ENCODE measurements around the gene CLPTM1.

Gene CLPTM1

DNA sequence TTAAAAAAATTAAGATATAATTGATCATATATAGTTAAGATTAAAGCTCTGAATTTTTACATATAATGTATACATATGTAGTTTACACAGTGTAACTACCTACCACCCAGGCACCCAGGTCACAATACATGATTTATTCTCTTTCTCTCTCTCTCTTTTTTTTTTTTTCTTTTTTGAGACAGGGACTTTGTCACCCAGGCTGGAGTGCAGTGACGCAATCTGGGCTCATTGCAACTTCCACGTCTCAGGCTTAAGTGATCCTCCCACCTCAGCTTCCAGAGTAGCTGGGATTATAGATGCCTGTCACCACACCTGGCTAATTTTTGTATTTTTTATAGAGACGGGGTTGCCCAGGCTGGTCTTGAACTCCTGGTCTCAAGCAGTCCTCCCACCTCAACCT, 64.9 kb downstream of the CLPTM1 start:
- peaks cover 2% of the 10 kb centered on the region for H3K4me1 ChIP-seq (ENCODE audit: control insufficient read depth, insufficient read depth, low read length)
- H3K27me3 ChIP-seq (ENCODE audit: control insufficient read depth, insufficient read depth, low read length): no peaks in the 10 kb centered on the region
- H3K4me3 ChIP-seq (ENCODE audit: low read length): no peak overlapping the region
- H3K9me3 ChIP-seq (replicated peaks; ENCODE audit: low read length): no peaks in the 10 kb centered on the region
- no peak overlapping the region for H3K4me2 ChIP-seq (ENCODE audit: low read length)
- H3K9ac ChIP-seq (ENCODE audit: low read depth, low read length): no peak overlapping the region
- H3K36me3 ChIP-seq (ENCODE audit: insufficient read depth, low read length): peaks cover 4% of the 10 kb centered on the region

DNA sequence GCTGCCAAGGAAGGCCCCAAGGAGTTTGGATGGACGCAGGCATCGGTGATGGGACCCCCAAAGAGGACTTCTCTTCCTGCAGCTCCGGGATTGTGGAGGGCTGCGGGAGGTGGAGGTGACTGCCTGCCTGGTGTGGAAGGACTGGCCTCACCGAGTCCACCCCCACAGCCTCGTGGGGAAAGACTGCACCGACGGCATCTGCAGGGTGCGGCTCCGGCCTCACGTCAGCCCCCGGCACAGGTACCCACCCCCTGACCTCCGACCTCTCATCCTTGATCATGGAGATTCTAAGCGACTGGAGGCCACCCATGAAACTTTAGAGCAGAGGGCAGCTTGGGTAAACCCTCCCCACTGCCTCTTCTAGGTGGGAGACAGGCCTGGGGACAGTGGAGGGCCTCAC, 66.8 kb downstream of the CLPTM1 start:
- Histone ChIP-seq H3K27me3 (ENCODE audit: control insufficient read depth, insufficient read depth, low read length) (no peaks in the 10 kb centered on the region), H3K4me3 (ENCODE audit: low read length) (no peak overlapping the region), H3K9me3 (replicated peaks; ENCODE audit: low read length) (no peaks in the 10 kb centered on the region), H3K36me3 (ENCODE audit: insufficient read depth, low read length) (peaks cover 4% of the 10 kb centered on the region), H3K9ac (ENCODE audit: low read depth, low read length) (no peak overlapping the region), H3K4me2 (ENCODE audit: low read length) (no peak overlapping the region), H3K4me1 (ENCODE audit: control insufficient read depth, insufficient read depth, low read length) (peaks cover 2% of the 10 kb centered on the region)

DNA sequence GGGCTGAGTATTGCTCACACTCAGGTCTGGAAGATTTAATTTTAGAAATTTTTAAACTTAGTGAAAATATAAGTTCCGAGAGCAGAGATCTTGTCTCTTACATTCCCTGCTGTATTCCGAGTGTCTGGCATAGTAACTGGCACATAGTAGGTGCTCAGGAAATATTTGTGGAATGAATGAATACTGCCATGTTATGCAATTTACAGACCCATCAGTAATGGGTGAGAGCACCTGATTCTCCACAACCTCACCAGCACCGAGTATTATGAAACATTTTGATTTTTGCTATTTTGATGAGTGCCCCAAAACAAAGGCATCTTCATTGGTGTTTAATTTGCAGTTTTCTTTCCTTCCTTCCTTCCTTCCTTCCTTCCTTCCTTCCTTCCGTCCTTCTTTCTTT, 67.9 kb downstream of the CLPTM1 start:
- Histone ChIP-seq H3K4me3 (ENCODE audit: low read length) (no peak overlapping the region), H3K9ac (ENCODE audit: low read depth, low read length) (no peak overlapping the region), H3K4me2 (ENCODE audit: low read length) (no peak overlapping the region), H3K9me3 (replicated peaks; ENCODE audit: low read length) (no peaks in the 10 kb centered on the region), H3K36me3 (ENCODE audit: insufficient read depth, low read length) (peaks cover 4% of the 10 kb centered on the region), H3K4me1 (ENCODE audit: control insufficient read depth, insufficient read depth, low read length) (no peaks in the 10 kb centered on the region), H3K27me3 (ENCODE audit: control insufficient read depth, insufficient read depth, low read length) (no peaks in the 10 kb centered on the region)

DNA sequence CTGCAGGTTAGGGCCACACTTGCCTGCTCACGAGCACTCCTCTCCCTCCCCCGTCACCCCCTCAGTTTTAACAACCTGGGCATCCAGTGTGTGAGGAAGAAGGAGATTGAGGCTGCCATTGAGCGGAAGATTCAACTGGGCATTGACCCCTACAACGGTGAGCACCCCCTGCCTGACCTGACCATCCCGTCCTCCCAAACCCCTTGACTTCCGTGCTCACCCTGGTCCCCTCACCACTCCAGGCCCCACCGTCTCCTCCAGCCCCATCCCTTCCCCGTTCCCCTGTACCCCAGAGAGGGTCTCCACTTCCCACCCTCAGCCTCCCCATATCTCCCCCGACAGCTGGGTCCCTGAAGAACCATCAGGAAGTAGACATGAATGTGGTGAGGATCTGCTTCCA, 70.1 kb downstream of the CLPTM1 start:
- H3K4me3 ChIP-seq (ENCODE audit: low read length): no peak overlapping the region
- H3K27me3 ChIP-seq (ENCODE audit: control insufficient read depth, insufficient read depth, low read length): no peaks in the 10 kb centered on the region
- H3K4me1 ChIP-seq (ENCODE audit: control insufficient read depth, insufficient read depth, low read length): no peaks in the 10 kb centered on the region

GRCh38 chr19:45027371-45027770, 72.2 kb downstream of the CLPTM1 start:
- H3K4me3 ChIP-seq (ENCODE audit: low read length): no peak overlapping the region
- no peak overlapping the region for H3K4me2 ChIP-seq (ENCODE audit: low read length)
- H3K27me3 ChIP-seq (ENCODE audit: control insufficient read depth, insufficient read depth, low read length): no peaks in the 10 kb centered on the region
- H3K9ac ChIP-seq (ENCODE audit: low read depth, low read length): no peak overlapping the region
- H3K36me3 ChIP-seq (ENCODE audit: insufficient read depth, low read length): peaks cover 3% of the 10 kb centered on the region
- no peaks in the 10 kb centered on the region for H3K9me3 ChIP-seq (replicated peaks; ENCODE audit: low read length)
- H3K4me1 ChIP-seq (ENCODE audit: control insufficient read depth, insufficient read depth, low read length): no peaks in the 10 kb centered on the region

More for the DNA sequence above, 70.1 kb downstream of the CLPTM1 start:
- Histone ChIP-seq H3K4me2 (ENCODE audit: low read length) (no peak overlapping the region), H3K9ac (ENCODE audit: low read depth, low read length) (no peak overlapping the region), H3K9me3 (replicated peaks; ENCODE audit: low read length) (no peaks in the 10 kb centered on the region), H3K36me3 (ENCODE audit: insufficient read depth, low read length) (peaks cover 3% of the 10 kb centered on the region)

DNA sequence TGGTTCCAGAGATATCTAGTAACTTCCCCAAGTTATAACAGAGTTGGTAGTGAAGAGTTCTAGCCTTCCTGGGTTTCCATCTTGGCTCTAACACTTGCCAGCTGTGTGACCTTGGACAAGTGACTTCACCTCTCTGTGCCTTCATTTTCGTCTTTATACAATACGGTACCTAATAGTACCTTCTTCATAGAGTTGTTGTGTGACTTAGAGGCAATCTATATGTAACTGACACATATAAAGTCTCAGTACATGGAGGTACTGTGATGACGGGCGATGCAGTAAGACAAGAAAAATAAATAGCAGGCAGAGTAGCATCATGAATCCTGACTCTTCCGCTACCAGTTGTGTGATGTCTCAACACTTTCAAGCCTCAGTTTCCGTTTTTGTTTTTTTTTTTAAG, 75.6 kb downstream of the CLPTM1 start:
- Histone ChIP-seq H3K27me3 (ENCODE audit: control insufficient read depth, insufficient read depth, low read length) (no peaks in the 10 kb centered on the region), H3K9ac (ENCODE audit: low read depth, low read length) (no peak overlapping the region), H3K4me1 (ENCODE audit: control insufficient read depth, insufficient read depth, low read length) (no peaks in the 10 kb centered on the region), H3K9me3 (replicated peaks; ENCODE audit: low read length) (no peaks in the 10 kb centered on the region), H3K4me2 (ENCODE audit: low read length) (no peak overlapping the region), H3K36me3 (ENCODE audit: insufficient read depth, low read length) (peaks cover 20% of the 10 kb centered on the region), H3K4me3 (ENCODE audit: low read length) (no peak overlapping the region)

DNA sequence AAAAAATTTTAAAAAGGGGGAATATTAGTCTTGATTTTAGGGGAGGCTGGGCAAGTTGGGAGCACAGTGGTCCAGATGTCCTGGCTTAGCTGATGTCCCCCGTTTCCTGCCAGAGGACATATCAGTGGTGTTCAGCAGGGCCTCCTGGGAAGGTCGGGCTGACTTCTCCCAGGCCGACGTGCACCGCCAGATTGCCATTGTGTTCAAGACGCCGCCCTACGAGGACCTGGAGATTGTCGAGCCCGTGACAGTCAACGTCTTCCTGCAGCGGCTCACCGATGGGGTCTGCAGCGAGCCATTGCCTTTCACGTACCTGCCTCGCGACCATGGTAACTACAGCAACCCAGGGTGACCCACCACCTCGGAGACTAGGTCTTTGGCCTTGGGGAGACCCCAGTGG, 77.2 kb downstream of the CLPTM1 start:
- Histone ChIP-seq H3K9me3 (replicated peaks; ENCODE audit: low read length) (no peaks in the 10 kb centered on the region), H3K36me3 (ENCODE audit: insufficient read depth, low read length) (peaks cover 20% of the 10 kb centered on the region), H3K4me3 (ENCODE audit: low read length) (no peak overlapping the region), H3K27me3 (ENCODE audit: control insufficient read depth, insufficient read depth, low read length) (no peaks in the 10 kb centered on the region), H3K9ac (ENCODE audit: low read depth, low read length) (no peak overlapping the region), H3K4me2 (ENCODE audit: low read length) (no peak overlapping the region), H3K4me1 (ENCODE audit: control insufficient read depth, insufficient read depth, low read length) (no peaks in the 10 kb centered on the region)

- Histone ChIP-seq H3K27me3 (ENCODE audit: control insufficient read depth, insufficient read depth, low read length) (no peaks in the 10 kb centered on the region), H3K36me3 (ENCODE audit: insufficient read depth, low read length) (peaks cover 26% of the 10 kb centered on the region), H3K4me3 (ENCODE audit: low read length) (no peak overlapping the region), H3K4me1 (ENCODE audit: control insufficient read depth, insufficient read depth, low read length) (peaks cover 12% of the 10 kb centered on the region), H3K9me3 (replicated peaks; ENCODE audit: low read length) (no peaks in the 10 kb centered on the region), H3K4me2 (ENCODE audit: low read length) (no peak overlapping the region), H3K9ac (ENCODE audit: low read depth, low read length) (no peak overlapping the region)
Observed at GRCh38 chr19:45035755-45036154, 80.6 kb downstream of the CLPTM1 start.

DNA sequence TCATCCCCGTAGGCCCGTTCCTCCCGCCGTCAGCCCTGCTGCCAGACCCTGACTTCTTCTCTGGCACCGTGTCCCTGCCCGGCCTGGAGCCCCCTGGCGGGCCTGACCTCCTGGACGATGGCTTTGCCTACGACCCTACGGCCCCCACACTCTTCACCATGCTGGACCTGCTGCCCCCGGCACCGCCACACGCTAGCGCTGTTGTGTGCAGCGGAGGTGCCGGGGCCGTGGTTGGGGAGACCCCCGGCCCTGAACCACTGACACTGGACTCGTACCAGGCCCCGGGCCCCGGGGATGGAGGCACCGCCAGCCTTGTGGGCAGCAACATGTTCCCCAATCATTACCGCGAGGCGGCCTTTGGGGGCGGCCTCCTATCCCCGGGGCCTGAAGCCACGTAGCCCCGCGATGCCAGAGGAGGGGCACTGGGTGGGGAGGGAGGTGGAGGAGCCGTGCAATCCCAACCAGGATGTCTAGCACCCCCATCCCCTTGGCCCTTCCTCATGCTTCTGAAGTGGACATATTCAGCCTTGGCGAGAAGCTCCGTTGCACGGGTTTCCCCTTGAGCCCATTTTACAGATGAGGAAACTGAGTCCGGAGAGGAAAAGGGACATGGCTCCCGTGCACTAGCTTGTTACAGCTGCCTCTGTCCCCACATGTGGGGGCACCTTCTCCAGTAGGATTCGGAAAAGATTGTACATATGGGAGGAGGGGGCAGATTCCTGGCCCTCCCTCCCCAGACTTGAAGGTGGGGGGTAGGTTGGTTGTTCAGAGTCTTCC, 82.4 kb downstream of the CLPTM1 start:
- H3K4me1 ChIP-seq (ENCODE audit: control insufficient read depth, insufficient read depth, low read length): peaks cover 12% of the 10 kb centered on the region
- no peak overlapping the region for H3K9ac ChIP-seq (ENCODE audit: low read depth, low read length)
- H3K36me3 ChIP-seq (ENCODE audit: insufficient read depth, low read length): peaks cover 35% of the 10 kb centered on the region
- H3K4me3 ChIP-seq (ENCODE audit: low read length): no peak overlapping the region
- no peaks in the 10 kb centered on the region for H3K27me3 ChIP-seq (ENCODE audit: control insufficient read depth, insufficient read depth, low read length)
- no peaks in the 10 kb centered on the region for H3K9me3 ChIP-seq (replicated peaks; ENCODE audit: low read length)
- H3K4me2 ChIP-seq (ENCODE audit: low read length): no peak overlapping the region

DNA sequence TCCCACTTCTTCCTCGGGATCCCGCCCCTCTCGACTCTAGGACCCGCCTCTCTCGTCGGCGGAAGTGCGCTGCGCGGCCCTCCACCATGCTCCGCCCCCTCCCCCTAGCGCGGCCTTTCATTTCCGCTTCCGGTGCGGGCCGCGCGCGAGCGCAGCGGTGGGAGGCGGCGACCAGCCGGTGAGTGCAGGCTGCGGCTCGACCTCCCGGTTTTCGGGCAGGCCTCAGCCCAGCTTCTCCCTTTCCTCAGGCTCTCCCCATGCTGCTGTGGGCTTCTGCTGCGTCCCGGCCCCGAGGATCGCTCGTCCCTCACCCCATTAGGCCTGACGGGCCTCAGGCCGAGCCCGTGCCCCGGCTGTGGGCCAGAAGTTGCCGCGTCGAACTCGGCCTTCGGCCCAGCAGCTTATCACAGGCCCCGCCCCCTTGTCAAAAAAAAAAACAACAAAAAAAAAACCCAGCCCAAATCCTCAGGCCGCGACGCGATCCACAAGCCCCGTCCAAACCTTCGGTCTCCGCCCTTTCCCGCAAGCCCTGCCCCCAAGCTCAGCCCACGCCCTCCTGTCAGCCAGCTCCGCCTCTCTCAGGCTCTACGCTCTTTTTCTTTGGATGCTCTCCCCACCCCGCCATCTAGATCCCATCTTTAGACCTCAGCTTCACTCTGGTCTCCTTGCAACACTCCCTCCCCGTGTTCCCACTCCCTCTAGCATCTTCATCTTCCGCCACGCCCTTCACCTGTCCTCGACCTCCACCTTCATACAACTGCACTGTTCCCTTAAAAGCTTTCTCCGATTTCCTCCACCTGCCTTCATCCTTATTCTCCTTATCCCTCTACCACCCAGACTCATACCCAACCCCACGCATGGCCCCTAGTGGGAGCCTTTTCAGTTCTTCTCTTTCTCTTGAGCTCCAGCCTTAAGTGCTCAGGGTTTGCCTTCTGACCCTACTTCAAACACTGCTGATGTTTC, 84.0 kb downstream of the CLPTM1 start, which contains the start of gene CLASRP:
TSS of gene CLASRP (plus strand) at position 115 of the 963 bp plus-strand sequence. CDS start 1,168 bp downstream, outside the sequence.
- H3K36me3 ChIP-seq (ENCODE audit: insufficient read depth, low read length): peaks cover 42% of the 10 kb centered on the region
- H3K4me2 ChIP-seq (ENCODE audit: low read length): peak within 1 kb of the TSS; percentile 93
- no peaks in the 10 kb centered on the region for H3K27me3 ChIP-seq (ENCODE audit: control insufficient read depth, insufficient read depth, low read length)
- peaks cover 12% of the 10 kb centered on the region for H3K4me1 ChIP-seq (ENCODE audit: control insufficient read depth, insufficient read depth, low read length)
- peak within 1 kb of the TSS; percentile 99 for H3K4me3 ChIP-seq (ENCODE audit: low read length)
- no peaks in the 10 kb centered on the region for H3K9me3 ChIP-seq (replicated peaks; ENCODE audit: low read length)
- H3K9ac ChIP-seq (ENCODE audit: low read depth, low read length): peak within 1 kb of the TSS; percentile 100

GRCh38 chr19:45040059-45040771, 85.0 kb downstream of the CLPTM1 start:
- Histone ChIP-seq H3K9ac (ENCODE audit: low read depth, low read length) (peak overlapping the region; percentile 100), H3K27me3 (ENCODE audit: control insufficient read depth, insufficient read depth, low read length) (no peaks in the 10 kb centered on the region), H3K4me2 (ENCODE audit: low read length) (peak overlapping the region; percentile 93), H3K36me3 (ENCODE audit: insufficient read depth, low read length) (peaks cover 48% of the 10 kb centered on the region), H3K4me3 (ENCODE audit: low read length) (peak overlapping the region; percentile 99), H3K9me3 (replicated peaks; ENCODE audit: low read length) (no peaks in the 10 kb centered on the region), H3K4me1 (ENCODE audit: control insufficient read depth, insufficient read depth, low read length) (peaks cover 12% of the 10 kb centered on the region)
